ENCODE measurements around the gene MAP2K7. TPM values are rescaled to one million over a fixed set of nuclear protein-coding genes. Genes with fewer than 3 reads are reported as not detected.

MAP2K7 gene
- total RNA-seq, 1 donor from 2014 or later = 26.7 TPM

GRCh38 chr19:7918615-7919421, 15.1 kb downstream of the MAP2K7 start:
- DNase-seq (ENCODE audit: low spot score) = no peak

DNA sequence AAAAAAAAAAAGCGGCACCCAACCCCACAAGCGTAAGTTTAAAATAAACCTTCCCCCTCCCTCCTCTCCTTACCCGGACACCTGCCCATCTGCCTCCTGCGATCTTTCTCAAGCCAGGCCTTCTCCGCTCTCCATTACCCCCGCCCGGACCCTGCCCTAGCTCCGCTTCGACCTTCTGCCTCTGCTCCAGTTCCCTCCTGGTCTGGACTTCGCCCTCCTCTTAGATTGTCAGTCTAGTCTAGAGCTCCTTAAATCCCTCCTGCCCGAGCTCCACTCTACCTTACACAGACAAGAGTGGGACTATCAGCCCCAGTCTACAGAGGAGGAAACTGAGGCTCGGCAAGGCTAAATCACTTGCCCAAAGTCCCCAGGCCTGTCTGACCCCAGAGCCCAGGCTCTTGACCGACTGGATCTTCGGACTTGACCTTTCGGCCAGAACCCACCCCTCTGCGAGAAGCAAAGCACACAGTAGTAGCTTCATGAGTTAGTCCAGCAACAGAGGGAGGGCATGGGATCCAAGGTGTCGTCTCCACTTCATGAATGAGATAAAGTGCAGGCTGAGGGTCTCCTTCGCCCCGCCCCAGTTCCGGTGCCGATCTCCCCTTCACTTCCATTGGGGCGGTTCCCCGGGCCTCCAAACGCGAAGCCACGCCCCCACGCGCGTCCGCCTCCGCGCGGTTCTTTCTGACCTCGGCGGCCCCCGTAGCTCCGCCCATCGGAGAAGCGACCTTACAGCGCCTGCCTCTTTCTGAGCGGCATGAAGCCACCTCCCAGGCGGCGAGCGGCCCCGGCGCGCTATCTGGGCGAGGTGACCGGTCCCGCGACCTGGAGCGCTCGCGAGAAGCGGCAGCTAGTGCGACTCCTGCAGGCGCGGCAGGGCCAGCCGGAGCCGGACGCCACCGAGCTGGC, 16.2 kb downstream of the MAP2K7 start, which contains the start of gene SNAPC2:
Gene SNAPC2 (plus strand): TSS at position 729 of the 909 bp plus-strand sequence. CDS start 29 bp downstream, at position 758.
- DNase-seq (ENCODE audit: low spot score) = peak; percentile 98

- peak; percentile 100 for DNase-seq (ENCODE audit: low spot score)
Observed at GRCh38 chr19:7920519-7921301, 17.0 kb downstream of the MAP2K7 start.

GRCh38 chr19:7921302-7921966, 17.8 kb downstream of the MAP2K7 start:
- DNase-seq (ENCODE audit: low spot score) = no peak

DNA sequence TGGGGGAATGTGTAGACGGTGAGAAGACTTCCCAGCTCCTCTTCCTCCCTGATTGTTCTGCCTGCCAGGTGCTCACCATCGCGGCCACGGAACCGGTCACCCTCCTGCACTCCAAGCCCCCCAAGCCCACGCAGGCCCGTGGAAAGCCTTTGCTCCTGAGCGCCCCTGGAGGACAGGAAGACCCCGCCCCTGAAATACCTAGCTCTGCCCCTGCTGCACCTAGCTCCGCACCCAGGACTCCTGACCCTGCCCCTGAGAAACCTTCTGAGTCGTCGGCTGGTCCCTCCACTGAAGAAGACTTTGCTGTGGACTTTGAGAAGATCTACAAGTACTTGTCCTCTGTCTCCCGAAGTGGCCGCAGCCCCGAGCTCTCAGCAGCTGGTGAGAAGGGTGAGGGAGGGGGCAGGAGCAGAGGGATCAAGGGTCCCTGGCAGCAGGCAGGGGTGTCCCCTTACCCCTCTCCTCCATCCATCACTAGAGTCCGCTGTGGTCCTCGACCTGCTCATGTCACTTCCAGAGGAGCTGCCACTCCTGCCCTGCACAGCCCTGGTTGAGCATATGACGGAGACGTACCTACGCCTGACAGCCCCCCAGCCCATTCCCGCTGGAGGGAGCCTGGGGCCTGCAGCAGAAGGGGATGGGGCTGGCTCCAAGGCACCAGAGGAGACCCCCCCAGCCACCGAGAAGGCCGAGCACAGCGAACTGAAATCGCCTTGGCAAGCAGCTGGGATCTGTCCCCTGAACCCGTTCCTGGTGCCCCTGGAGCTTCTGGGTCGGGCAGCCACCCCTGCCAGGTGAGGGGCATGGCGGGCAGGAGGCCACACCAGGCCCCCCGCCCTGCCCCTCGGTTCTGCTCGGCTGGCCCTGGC, 18.5 kb downstream of the MAP2K7 start:
- no peak for DNase-seq (ENCODE audit: low spot score)

- DNase-seq (ENCODE audit: low spot score) = no peak
Observed at GRCh38 chr19:7922836-7923195, 19.1 kb downstream of the MAP2K7 start.

- no peak for DNase-seq (ENCODE audit: low spot score)
Observed at GRCh38 chr19:7923295-7924191, 19.9 kb downstream of the MAP2K7 start.

DNA sequence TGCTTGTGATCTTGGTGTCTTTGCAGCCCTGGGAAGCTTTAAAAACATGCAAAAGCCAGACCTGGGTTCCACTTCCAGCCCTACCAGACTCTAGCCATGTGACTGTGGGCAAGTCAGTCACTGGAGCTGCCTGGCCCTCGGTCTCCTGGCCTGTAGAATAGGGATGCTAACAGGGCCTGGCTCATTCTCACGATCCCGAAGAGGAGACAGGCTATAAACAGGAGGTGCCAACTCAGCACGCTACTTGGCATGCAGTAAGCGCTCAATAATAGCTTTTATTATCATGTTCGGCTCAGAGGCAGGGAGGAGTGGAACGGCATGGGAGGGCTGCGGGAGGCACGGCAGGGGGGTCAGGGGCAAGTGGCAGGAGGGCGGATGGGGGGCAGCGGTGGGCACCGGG, 20.6 kb downstream of the MAP2K7 start:
- no peak for DNase-seq (ENCODE audit: low spot score)

DNA sequence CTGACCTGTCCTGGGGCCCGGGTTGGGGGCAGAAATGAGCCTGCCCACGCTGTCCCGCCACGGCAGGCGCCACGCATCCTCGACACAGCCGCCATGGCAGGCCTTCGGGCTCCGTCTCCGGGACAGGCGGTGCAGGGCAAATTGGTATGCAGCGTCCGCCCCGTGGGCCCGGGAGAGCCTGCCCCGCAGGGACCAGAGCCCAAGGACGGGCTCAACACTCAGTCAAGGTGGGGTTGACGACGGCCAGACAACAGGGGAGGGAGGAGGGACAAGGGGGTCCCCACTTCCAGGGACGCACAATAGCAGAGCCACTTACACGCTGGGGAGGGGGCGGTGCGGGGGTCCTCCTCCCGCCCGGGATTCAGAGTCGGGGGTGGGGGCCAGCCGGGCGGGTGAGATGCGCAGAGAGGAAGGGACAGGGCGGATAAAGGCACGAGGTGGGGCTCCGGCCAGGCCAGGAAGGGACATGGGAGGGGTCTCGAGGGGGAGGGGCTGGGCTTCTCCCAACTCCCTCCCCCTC, 21.0 kb downstream of the MAP2K7 start:
- DNase-seq (ENCODE audit: low spot score) = no peak

DNA sequence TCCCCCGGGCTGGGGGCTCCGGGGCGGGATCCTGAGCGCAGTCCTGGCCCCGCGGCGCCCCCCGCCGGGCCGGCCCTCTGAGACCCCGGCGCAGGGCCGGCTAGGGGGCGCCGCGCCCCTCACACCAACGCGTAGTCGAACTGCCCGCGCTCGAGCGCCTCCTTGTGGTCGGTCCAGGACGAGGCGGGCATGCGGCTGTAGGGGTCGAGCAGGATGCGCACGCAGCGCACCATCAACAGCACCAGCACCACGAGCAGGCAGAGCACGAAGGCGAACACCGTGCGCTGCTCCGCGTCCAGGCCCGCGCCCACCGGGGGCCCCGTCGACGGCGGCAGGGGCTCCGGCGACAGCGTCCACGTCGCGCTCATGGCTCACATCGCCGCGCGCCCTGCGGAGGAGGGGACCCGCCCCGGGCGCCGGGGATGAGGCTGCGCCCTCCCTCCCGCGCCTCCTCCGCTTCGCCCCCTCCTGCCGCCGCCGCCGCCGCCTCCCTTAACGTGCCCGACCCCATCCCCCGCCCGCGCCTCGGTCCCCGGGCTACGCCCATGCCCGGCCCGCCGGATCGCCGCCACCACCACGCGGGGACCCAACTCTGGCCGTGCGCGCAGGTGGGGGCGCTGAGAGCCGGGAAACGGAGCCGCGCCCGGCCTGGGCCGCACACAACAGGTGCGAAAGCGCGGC, 21.6 kb downstream of the MAP2K7 start:
- DNase-seq (ENCODE audit: low spot score) = no peak

GRCh38 chr19:7926021-7926726, 22.5 kb downstream of the MAP2K7 start, which contains the start of gene CTXN1:
Gene CTXN1, minus strand, starts transcription at chr19:7926135. Its CDS starts 597 bp downstream, at chr19:7925538.
- no peak for DNase-seq (ENCODE audit: low spot score)

DNA sequence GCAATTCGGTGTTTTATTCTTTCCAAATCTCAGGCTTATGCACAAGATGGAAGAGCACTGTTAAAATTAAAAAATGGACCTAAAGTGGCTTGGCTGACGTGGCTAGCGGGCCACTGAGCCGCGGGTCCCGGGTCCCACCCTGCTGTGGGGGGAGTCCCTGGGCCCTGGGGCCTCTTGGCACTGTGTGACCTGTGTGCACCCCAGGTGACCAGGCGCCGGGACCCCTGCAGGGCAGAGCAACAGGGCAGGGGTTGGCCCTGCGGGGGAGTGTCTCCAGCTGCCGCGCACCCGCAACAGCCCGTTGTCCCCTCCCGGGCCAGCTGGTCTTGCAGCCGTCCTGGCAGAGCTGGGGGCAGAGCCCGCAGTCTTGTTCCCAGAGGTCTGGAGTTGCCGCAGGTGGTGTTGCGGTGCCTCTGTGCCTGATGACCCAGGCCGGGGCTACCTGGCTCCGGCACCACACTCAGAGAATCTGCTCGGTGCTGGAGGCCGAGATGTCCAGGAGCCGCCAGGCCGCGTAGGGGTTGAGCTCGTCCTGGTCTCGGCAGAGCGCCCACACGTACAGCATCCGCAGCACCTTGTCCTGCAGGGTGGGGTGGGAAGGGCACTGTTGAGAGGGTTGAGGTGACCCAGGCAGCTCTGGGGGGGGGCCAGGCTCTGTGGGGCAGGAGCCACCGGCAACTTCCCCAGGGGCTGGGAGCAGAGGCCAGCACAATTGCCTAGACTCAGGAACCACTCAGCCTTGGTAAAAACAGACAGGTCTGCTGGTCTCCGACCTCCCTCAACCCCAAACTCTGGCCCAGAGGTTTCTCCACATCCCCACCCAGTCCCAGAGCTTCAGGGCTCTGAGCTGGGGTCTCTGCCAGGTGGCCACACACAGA, 23.3 kb downstream of the MAP2K7 start:
- no peak for DNase-seq (ENCODE audit: low spot score)

DNA sequence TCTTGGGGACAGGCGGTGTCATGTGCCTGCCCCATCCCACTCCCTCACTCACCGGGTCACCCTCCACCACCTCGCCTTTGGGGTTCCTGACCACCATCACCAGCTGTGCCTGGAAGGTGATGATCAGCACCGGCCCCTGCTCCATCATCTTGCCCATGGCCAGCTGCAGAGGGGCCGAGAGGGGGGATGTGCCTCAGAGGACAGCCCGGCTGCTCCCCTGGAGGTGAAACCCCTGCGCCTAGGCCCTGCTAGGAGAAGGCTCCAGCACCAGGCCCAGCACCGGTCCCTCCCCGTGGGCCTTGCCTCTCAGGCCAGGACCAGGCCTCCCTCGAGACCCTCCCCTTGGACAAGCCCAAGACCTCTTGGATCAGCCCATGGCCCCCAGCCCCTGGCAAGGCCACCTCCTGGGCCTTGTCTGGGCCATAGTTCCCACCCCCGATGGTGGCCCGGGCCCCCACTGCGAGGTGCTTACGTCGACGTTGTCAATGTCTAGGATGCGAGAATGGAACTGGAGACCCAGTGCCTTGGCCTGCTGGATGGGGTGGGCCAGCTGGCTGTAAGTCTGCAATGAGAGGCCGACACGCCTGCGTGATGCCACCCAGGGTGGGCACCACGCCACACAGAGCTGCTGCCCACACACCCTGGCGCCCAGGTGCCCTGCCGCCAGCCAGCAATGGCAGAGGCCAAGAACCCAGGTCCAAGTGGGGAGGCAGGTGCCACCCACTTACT, 24.1 kb downstream of the MAP2K7 start:
- DNase-seq (ENCODE audit: low spot score) = no peak

DNA sequence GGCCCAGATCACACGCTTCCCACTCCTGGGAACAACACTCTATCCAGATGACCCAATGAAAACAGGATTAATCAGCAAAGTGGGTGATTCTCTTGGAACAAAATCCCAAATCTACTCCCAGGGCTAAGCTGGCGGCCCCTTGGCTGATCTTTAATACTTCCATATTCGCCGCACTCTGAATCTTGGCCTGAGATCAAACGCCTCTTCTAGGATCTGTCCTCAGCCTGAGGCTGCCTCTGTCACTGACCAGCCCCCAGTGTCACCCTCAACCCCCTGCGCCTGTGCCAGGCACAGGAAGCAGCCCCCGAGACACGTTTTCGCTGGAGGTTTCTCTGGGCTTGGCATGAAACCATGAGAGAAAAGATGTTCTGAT, 24.6 kb downstream of the MAP2K7 start:
- no peak for DNase-seq (ENCODE audit: low spot score)

Data from mesenteric fat pad (tissue), 1 donor.